GM21528 (cell line): ENCODE data around the gene MGST3.
"Not testable (repeated sequence)": the region's sequence is repeated elsewhere in the genome, so short reads cannot be mapped to it uniquely, and the experiment has no call there.

Experiments
- ATAC-seq: cut with Tn5 transposase; IDR thresholded peaks from one replicate; pipeline ENCODE4 v1.9.1; 2021; ENCODE audit warnings: mild to moderate bottlenecking, moderate library complexity; ENCODE audit not compliant: unreplicated experiment, low FRiP score

MGST3 gene

GRCh38 chr1:165648919-165649572 is 18.0 kb downstream of the MGST3 start:
- ATAC-seq, result no peak

GRCh38 chr1:165650981-165651625 is 20.1 kb downstream of the MGST3 start:
- ATAC-seq, result no peak

GRCh38 chr1:165658766-165659580 is 27.9 kb downstream of the MGST3 start:
- not testable (repeated sequence) for ATAC-seq

- no peak for ATAC-seq
These were observed 28.5 kb downstream of the MGST3 start for GRCh38 chr1:165659581-165659895.

- no peak for ATAC-seq
These were observed 30.7 kb downstream of the MGST3 start for GRCh38 chr1:165661703-165662102.

- no peak for ATAC-seq
These were observed 31.2 kb downstream of the MGST3 start for GRCh38 chr1:165662186-165662585.

- no peak for ATAC-seq
These were observed 35.3 kb downstream of the MGST3 start for GRCh38 chr1:165666152-165666825.

- no peak for ATAC-seq
These were observed 37.1 kb downstream of the MGST3 start for GRCh38 chr1:165668184-165668583.

- no peak for ATAC-seq
These were observed 40.5 kb downstream of the MGST3 start for GRCh38 chr1:165671526-165671925.

GRCh38 chr1:165674599-165674998 is 43.6 kb downstream of the MGST3 start:
- no peak for ATAC-seq

GRCh38 chr1:165675794-165676193 is 44.8 kb downstream of the MGST3 start:
- ATAC-seq, result no peak

- ATAC-seq, result no peak
These were observed 47.5 kb downstream of the MGST3 start for GRCh38 chr1:165678509-165678908.

- ATAC-seq, result no peak
These were observed 48.4 kb downstream of the MGST3 start for GRCh38 chr1:165679282-165680036.

- no peak for ATAC-seq
These were observed 49.3 kb downstream of the MGST3 start for GRCh38 chr1:165680303-165680702.

GRCh38 chr1:165680773-165681172 is 49.7 kb downstream of the MGST3 start:
- ATAC-seq, result not testable (repeated sequence)

GRCh38 chr1:165683848-165684485 is 52.9 kb downstream of the MGST3 start:
- ATAC-seq, result no peak

GRCh38 chr1:165686121-165686970 is 55.3 kb downstream of the MGST3 start:
- ATAC-seq, result peak; percentile 77

GRCh38 chr1:165686971-165687433 is 56.0 kb downstream of the MGST3 start:
- peak; percentile 39 for ATAC-seq

GRCh38 chr1:165688046-165688445 is 57.0 kb downstream of the MGST3 start:
- no peak for ATAC-seq
